HepG2 (cell line): ENCODE data around the gene THRAP3. TPM values are rescaled to one million over a fixed set of nuclear protein-coding genes. Genes with fewer than 3 reads are reported as not detected.

Experiments used
- AGO2 ChIP-seq: fragments of 200-400 bp; formaldehyde crosslinking; optimal IDR thresholded peaks from 2 replicates; pipeline ENCODE3; 2017; ENCODE audit warnings: mild to moderate bottlenecking, low read depth, low read length, moderate library complexity
- BCL6 ChIP-seq: IDR thresholded peaks from 2 replicates; pipeline ENCODE4 v1.6.1; 2016; ENCODE audit warnings: missing genetic modification reagents, missing compliant biosample characterization
- DPF2 ChIP-seq: sonication (generic); formaldehyde crosslinking; IDR thresholded peaks from 2 replicates; pipeline ENCODE4 v1.4.0; 2020; ENCODE audit warnings: mild to moderate bottlenecking, low read depth, missing genetic modification reagents, borderline replicate concordance
- FOXA3 ChIP-seq: IDR thresholded peaks from 2 replicates; pipeline ENCODE4 v1.6.1; 2016; ENCODE audit warnings: missing genetic modification reagents, missing compliant biosample characterization
- GTF2F1 ChIP-seq: fragments of 150-350 bp; IDR thresholded peaks from 2 replicates; pipeline ENCODE4 v1.6.1; 2014; ENCODE audit warnings: low read length
- HMG20B ChIP-seq: conservative IDR thresholded peaks from 2 replicates; pipeline ENCODE4 v1.6.1; 2016; ENCODE audit warnings: missing genetic modification reagents, missing compliant biosample characterization
- HOXA5 ChIP-seq: sonication (generic); formaldehyde crosslinking; IDR thresholded peaks from 2 replicates; pipeline ENCODE4 v1.4.0; 2020; ENCODE audit warnings: missing genetic modification reagents
- NCOR1 ChIP-seq: fragments of 200-600 bp; sonication (generic); IDR thresholded peaks from 2 replicates; pipeline ENCODE4 v1.7.0; 2017; ENCODE audit warnings: antibody characterized with exemption, low read length, borderline replicate concordance
- NFIB ChIP-seq: sonication (generic); formaldehyde crosslinking; IDR thresholded peaks from 2 replicates; pipeline ENCODE4 v1.9.0; 2021; ENCODE audit warnings: missing genetic modification reagents, mild to moderate bottlenecking, borderline replicate concordance
- PAX8 ChIP-seq: sonication (generic); formaldehyde crosslinking; IDR thresholded peaks from 2 replicates; pipeline ENCODE4 v1.8.0; 2022; ENCODE audit warnings: mild to moderate bottlenecking, missing genetic modification reagents, borderline replicate concordance
- POLR2AphosphoS2 ChIP-seq: IDR thresholded peaks from 2 replicates; pipeline ENCODE4 v1.6.1; 2011; ENCODE audit warnings: low read depth, low read length, improper control_type of control experiment
- POLR2G ChIP-seq: fragments of 200-400 bp; formaldehyde crosslinking; IDR thresholded peaks from 2 replicates; pipeline ENCODE4 v1.6.1; 2018; ENCODE audit warnings: mild to moderate bottlenecking, low read depth, low read length, moderate library complexity
- SNRNP70 ChIP-seq: fragments of 200-400 bp; formaldehyde crosslinking; IDR thresholded peaks from 2 replicates; pipeline ENCODE4 v1.6.1; 2017; ENCODE audit warnings: mild to moderate bottlenecking, low read depth, low read length, moderate library complexity
- TOPORS ChIP-seq: sonication (generic); formaldehyde crosslinking; IDR thresholded peaks from 2 replicates; pipeline ENCODE4 v1.8.0; 2023; ENCODE audit warnings: mild to moderate bottlenecking, missing genetic modification reagents
- WIZ ChIP-seq: sonication (generic); formaldehyde crosslinking; IDR thresholded peaks from 2 replicates; pipeline ENCODE4 v1.5.1; 2020; ENCODE audit warnings: mild to moderate bottlenecking, missing genetic modification reagents
- ZFP36 ChIP-seq: fragments of 150-350 bp; IDR thresholded peaks from 2 replicates; pipeline ENCODE4 v1.6.1; 2018; ENCODE audit warnings: borderline replicate concordance, low read length, low read depth; ENCODE audit not compliant: partially characterized antibody
- ZFP90 ChIP-seq: sonication (generic); formaldehyde crosslinking; IDR thresholded peaks from 2 replicates; pipeline ENCODE4 v1.8.0; 2022; ENCODE audit warnings: missing genetic modification reagents, mild to moderate bottlenecking, inconsistent platforms, borderline replicate concordance
- ZNF34 ChIP-seq: sonication (generic); formaldehyde crosslinking; IDR thresholded peaks from 2 replicates; pipeline ENCODE4 v1.4.0; 2020; ENCODE audit warnings: mild to moderate bottlenecking, missing genetic modification reagents, borderline replicate concordance
- ZNF354B ChIP-seq: sonication (generic); formaldehyde crosslinking; IDR thresholded peaks from 2 replicates; pipeline ENCODE4 v1.8.0; 2022; ENCODE audit warnings: mild to moderate bottlenecking, missing genetic modification reagents
- ZNF407 ChIP-seq: sonication (generic); formaldehyde crosslinking; IDR thresholded peaks from one replicate; pipeline ENCODE4 v1.5.1; 2020; ENCODE audit warnings: mild to moderate bottlenecking, missing genetic modification reagents; ENCODE audit errors: not compliant biosample characterization
- ZNF713 ChIP-seq: sonication (generic); formaldehyde crosslinking; IDR thresholded peaks from 2 replicates; pipeline ENCODE4 v1.4.0; 2020; ENCODE audit warnings: mild to moderate bottlenecking, missing genetic modification reagents
- ZNF776 ChIP-seq: sonication (generic); formaldehyde crosslinking; IDR thresholded peaks from 2 replicates; pipeline ENCODE4 v1.4.0; 2020; ENCODE audit warnings: mild to moderate bottlenecking, missing genetic modification reagents
- polyA plus RNA-seq, 8 experiments: library from polyadenylated mRNA; depleted of rRNA in 3 of 8; stranded (reverse) in 7 of 8; unstranded in 1 of 8; fragments of >200 nt; fragmentation: Illumina TruSeq in 4 of 8; extraction: Trizol in 4 of 8; gene quantifications; 2 replicates each; pipeline versions ENCODE4 v1.2.1 to v1.2.3, GENCODE V29; 2011 to 2016; ENCODE audit warnings: low read depth in 4 of 8, missing spikeins in 1 of 8, mixed read lengths in 1 of 8; ENCODE audit not compliant: insufficient read depth in 1 of 8
- total RNA-seq, 5 experiments: library from RNA; depleted of rRNA; stranded (reverse); fragments of >200 nt; fragmentation: Illumina TruSeq; extraction: Trizol; gene quantifications; 2 replicates each; pipeline ENCODE4 v1.2.3, GENCODE V29; 2016; ENCODE audit warnings: low read depth in 1 of 5
- TF ChIP-seq, protein P1 (sequence below): sonication (generic); formaldehyde crosslinking; IDR thresholded peaks from 2 replicates; pipeline ENCODE4 v1.4.0; 2020; ENCODE audit warnings: missing genetic modification reagents

The THRAP3 gene
- total and polyA plus RNA-seq, 2 of the 13 experiments (the other 11 are each of a cell fraction or from before 2014, with no cell fraction given), result 45.0 to 92.6 TPM

- TF ChIP-seq ZNF407 (CRISPR knock-in tag) (peak; percentile 93), ZFP36 (no peak), NFIB (CRISPR knock-in tag) (no peak), HMG20B (CRISPR knock-in tag) (no peak), FOXA3 (CRISPR knock-in tag) (no peak), TOPORS (CRISPR knock-in tag) (peak; percentile 44; the same call in 1 of the 2 replicates), AGO2 (peak; percentile 99), POLR2G (peak; percentile 58; the same call in 1 of the 2 replicates), ZNF354B (0 out of 2 replicates have a peak, but pooled peaks have one; percentile 55), ZNF34 (CRISPR knock-in tag) (no peak), DPF2 (no peak), NCOR1 (no peak), ZNF776 (CRISPR knock-in tag) (no peak), HOXA5 (CRISPR knock-in tag) (peak; percentile 56), GTF2F1 (no peak), WIZ (CRISPR knock-in tag) (no peak), PAX8 (CRISPR knock-in tag) (no peak), POLR2AphosphoS2 (no peak), ZFP90 (CRISPR knock-in tag) (0 out of 2 replicates have a peak, but pooled peaks have one; percentile 45), ZNF713 (CRISPR knock-in tag) (no peak), SNRNP70 (peak; percentile 65; the same call in 1 of the 2 replicates), BCL6 (CRISPR knock-in tag) (no peak)
- TF ChIP-seq, protein P1, sequence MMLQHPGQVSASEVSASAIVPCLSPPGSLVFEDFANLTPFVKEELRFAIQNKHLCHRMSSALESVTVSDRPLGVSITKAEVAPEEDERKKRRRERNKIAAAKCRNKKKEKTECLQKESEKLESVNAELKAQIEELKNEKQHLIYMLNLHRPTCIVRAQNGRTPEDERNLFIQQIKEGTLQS (CRISPR knock-in tag), result peak; percentile 12; the same call in 1 of the 2 replicates
Observed at GRCh38 chr1:36306210-36306901, 82.1 kb downstream of the THRAP3 start, which contains the start of gene SH3D21 (continued).
